ENCODE results near the gene SLC41A3.

SLC41A3 gene

DNA sequence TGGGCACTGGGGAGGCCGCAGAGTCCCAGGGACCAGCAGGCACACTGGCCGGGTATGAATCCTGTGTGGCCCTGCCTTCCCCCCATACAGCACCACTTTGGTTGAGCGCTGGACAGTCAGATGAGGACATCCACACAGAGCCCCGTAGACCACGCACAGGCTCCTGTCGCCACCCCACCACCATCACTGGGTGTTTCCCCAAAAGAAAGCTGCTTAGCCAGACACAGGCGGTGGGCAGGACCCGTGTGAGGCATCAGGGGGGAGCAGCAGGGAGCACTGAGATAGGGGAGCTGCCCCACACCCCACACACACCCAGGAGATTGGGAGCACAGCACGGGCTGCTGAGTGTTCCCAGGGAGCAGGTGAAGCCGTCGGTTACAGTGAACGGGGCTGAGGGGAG, 42.4 kb upstream of the SLC41A3 start:
- H3K4me1 Mint-ChIP-seq (ENCODE audit: low read depth in 2 of 2): no peaks in the 10 kb centered on the region
- H3K4me3 Mint-ChIP-seq: no peak overlapping the region
- ATAC-seq (replicated peaks): no peak
- H3K27me3 Mint-ChIP-seq: peaks cover 13 to 42% of the 10 kb centered on the region in 2 donors
- no peaks in the 10 kb centered on the region for H3K36me3 Mint-ChIP-seq (ENCODE audit: insufficient read depth)
- no peak overlapping the region for H3K27ac Mint-ChIP-seq
- no peaks in the 10 kb centered on the region for H3K9me3 Mint-ChIP-seq
- DNase-seq: no peak

DNA sequence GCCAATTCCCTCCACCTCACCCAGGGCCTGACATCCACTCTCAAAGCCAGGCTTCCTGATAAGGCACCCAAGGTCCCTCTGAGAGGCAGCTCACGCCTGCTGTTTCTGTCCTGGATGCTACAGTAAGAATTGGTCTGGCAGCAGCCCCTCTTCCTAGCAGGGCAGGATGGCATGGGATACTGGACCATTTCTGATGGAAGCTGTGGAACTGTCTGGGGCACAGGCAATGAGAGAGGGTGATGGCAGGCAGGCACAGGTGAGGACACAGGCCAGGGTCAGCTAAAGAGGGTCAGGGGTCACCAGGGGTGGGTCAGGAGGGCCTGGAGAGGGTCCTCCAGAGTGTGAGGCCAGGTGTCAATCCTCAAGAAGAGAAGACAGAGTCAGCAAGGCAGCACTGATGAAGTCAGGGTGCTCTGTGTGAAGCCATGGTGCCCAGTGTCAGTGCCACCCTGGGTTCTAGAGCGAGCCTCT, 41.9 kb upstream of the SLC41A3 start:
- Mint-ChIP-seq H3K4me1 (ENCODE audit: low read depth in 2 of 2) (no peaks in the 10 kb centered on the region), H3K9me3 (no peaks in the 10 kb centered on the region), H3K4me3 (no peak overlapping the region), H3K27ac (no peak overlapping the region), H3K27me3 (peaks cover 13 to 41% of the 10 kb centered on the region in 2 donors), H3K36me3 (ENCODE audit: insufficient read depth) (no peaks in the 10 kb centered on the region)
- no peak for DNase-seq
- ATAC-seq (replicated peaks): no peak

DNA sequence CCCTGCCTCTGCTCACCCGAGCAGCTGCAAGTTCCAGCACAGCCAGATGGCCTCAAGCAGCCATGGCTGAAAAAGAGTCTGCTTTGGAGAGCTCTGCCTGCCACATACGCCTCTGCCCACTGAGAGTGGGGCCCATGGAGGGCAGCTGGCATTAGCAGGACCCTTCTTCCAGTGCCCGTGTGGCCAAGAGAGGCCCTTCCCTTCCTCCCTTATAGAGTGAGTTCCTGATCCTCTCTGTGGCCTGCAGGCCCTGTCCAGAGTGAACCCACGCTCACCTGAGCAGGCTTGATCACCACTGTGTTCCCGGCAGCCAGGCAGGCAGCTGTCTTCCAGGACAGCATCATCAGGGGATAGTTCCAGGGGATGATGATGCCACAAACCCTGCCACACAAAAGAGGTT, 41.4 kb upstream of the SLC41A3 start:
- ATAC-seq (replicated peaks): no peak
- H3K27me3 Mint-ChIP-seq: peaks cover 15 to 42% of the 10 kb centered on the region in 2 donors
- H3K9me3 Mint-ChIP-seq: no peaks in the 10 kb centered on the region
- H3K4me1 Mint-ChIP-seq (ENCODE audit: low read depth in 2 of 2): no peaks in the 10 kb centered on the region
- no peak overlapping the region for H3K4me3 Mint-ChIP-seq
- no peak for DNase-seq
- no peak overlapping the region for H3K27ac Mint-ChIP-seq
- no peaks in the 10 kb centered on the region for H3K36me3 Mint-ChIP-seq (ENCODE audit: insufficient read depth)

DNA sequence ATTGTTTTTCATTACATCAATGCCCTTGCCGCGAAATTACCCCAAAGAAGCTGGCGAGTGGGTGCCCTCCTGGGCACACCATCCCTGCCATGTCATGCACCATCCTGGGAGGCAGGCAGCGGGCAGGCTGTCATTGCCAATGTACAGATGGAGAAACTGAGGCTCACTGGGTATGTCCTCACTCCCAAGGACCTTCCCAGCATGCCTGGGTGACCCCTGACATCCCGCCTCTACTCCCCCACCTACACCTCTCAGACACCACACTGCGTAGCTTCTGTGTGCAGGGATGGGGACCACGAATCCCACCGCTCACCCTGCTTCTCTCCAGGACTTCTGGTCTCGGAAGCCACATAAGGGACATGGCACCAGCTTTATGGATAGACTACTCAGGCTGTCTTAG, 41.0 kb upstream of the SLC41A3 start:
- Mint-ChIP-seq H3K27me3 (peaks cover 19 to 42% of the 10 kb centered on the region in 2 donors), H3K36me3 (ENCODE audit: insufficient read depth) (no peaks in the 10 kb centered on the region), H3K27ac (no peak overlapping the region), H3K9me3 (no peaks in the 10 kb centered on the region), H3K4me3 (no peak overlapping the region), H3K4me1 (ENCODE audit: low read depth in 2 of 2) (no peaks in the 10 kb centered on the region)
- DNase-seq (no peak), ATAC-seq (replicated peaks) (no peak)

DNA sequence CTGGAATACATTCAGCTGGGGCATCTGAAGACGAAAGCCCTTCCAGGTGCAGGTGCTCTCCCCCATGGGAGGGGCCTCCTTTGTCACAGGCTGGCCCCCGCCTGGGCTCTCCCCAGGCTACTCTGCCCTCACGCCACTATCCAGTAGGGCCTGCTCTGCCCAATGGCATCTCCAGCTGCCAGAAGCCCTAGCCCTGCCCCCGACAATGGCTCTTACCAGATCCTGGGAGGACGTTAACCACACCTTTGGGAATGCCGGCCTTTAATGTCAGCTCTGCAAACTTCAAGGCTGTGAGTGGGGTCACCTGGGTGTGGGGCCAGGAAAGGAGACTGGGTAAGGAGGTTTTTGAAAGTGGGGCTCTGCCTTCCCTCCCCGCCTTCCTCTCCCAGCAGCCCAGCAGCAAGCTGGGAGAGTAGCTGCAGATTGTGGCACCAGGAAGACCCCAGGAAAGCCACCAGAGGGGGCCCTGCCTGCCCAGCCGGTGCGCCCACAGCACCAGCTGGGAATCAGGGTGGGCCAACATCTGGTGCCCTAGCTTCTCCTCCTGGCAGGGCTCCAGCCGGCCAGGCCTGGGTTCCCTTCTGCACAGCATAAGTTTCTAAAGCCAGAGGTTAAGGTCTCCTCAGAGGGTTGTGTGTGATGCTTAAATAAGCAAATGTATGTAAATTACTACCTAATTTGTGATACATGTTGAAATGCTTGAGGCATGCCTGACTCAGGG, 40.4 kb upstream of the SLC41A3 start:
- ATAC-seq (replicated peaks) (no peak), DNase-seq (no peak)
- no peak overlapping the region for H3K27ac Mint-ChIP-seq
- H3K36me3 Mint-ChIP-seq (ENCODE audit: insufficient read depth): no peaks in the 10 kb centered on the region
- peaks cover 25 to 42% of the 10 kb centered on the region in 2 donors for H3K27me3 Mint-ChIP-seq
- H3K4me3 Mint-ChIP-seq: no peak overlapping the region
- no peaks in the 10 kb centered on the region for H3K4me1 Mint-ChIP-seq (ENCODE audit: low read depth in 2 of 2)
- no peaks in the 10 kb centered on the region for H3K9me3 Mint-ChIP-seq

DNA sequence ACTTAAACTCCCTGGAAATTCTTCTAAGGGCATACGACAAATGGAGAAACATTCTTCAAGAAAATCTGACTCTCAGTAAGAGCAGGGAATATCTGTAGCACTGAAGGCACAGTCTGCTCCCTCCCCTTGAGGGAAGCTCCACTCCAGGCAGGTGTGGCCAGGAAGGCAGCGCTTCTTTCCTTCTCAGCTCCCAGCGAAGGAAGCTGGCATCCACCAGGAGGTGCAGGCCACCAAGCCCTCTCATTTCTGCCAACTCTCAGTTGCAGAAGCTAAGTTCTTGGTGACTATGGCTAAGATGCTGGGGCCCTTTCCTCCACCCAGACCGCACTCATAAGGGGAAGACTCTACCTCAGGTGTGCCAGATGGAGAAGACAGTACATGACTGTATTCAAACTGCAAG, 37.7 kb upstream of the SLC41A3 start:
- Mint-ChIP-seq H3K27me3 (peaks cover 33 to 38% of the 10 kb centered on the region in 2 donors), H3K4me3 (no peak overlapping the region), H3K9me3 (no peaks in the 10 kb centered on the region), H3K4me1 (ENCODE audit: low read depth in 2 of 2) (no peaks in the 10 kb centered on the region), H3K27ac (no peak overlapping the region), H3K36me3 (ENCODE audit: insufficient read depth) (no peaks in the 10 kb centered on the region)
- ATAC-seq (replicated peaks) (no peak), DNase-seq (no peak)

DNA sequence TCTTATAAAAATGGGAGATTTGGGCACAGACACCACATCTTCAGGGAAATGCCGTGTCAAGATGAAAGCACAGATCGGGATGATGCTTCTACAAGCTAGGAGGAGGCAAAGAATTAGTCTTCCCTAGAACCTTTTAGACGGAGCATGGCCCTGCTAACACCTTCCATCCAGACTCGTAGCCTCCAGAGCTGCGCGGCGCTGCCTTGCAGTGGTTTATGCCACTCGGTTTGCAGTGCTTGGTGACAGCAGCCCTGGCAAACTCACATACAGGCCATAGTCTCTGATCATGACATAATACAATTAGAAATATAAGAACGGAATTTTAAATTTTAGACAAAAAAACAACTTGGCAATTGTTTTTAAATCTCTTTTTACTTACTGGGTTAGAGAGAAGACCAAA, 37.1 kb upstream of the SLC41A3 start:
- no peak for DNase-seq
- Mint-ChIP-seq H3K27me3 (peaks cover 27 to 32% of the 10 kb centered on the region in 2 donors), H3K9me3 (no peaks in the 10 kb centered on the region), H3K4me3 (no peak overlapping the region), H3K4me1 (ENCODE audit: low read depth in 2 of 2) (no peaks in the 10 kb centered on the region), H3K36me3 (ENCODE audit: insufficient read depth) (no peaks in the 10 kb centered on the region), H3K27ac (no peak overlapping the region)
- ATAC-seq (replicated peaks): no peak

DNA sequence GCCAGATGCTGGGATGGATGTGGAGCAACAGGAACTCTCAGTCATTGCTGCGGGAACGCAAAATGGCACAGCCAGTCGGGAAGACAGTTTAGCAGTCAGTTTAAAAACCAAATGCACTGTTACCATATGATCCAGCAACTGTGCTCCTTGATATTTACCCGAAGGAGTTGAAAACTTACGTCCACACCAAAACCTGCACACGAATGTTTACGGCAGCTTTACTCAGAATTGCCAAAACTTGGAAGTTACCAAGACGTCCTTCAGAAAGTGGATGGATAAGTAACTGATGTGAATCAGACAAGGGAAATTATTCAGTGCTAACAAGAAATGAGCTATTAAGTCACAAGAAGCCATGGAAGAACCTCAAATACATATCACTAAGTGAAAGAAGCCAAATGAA, 36.1 kb upstream of the SLC41A3 start:
- H3K36me3 Mint-ChIP-seq (ENCODE audit: insufficient read depth): peaks cover 2% of the 10 kb centered on the region
- DNase-seq (no peak), ATAC-seq (replicated peaks) (no peak)
- H3K27me3 Mint-ChIP-seq: peaks cover 20 to 23% of the 10 kb centered on the region in 2 donors
- H3K4me1 Mint-ChIP-seq (ENCODE audit: low read depth in 2 of 2): no peaks in the 10 kb centered on the region
- no peak overlapping the region for H3K4me3 Mint-ChIP-seq
- H3K9me3 Mint-ChIP-seq: no peaks in the 10 kb centered on the region
- H3K27ac Mint-ChIP-seq: no peak overlapping the region

DNA sequence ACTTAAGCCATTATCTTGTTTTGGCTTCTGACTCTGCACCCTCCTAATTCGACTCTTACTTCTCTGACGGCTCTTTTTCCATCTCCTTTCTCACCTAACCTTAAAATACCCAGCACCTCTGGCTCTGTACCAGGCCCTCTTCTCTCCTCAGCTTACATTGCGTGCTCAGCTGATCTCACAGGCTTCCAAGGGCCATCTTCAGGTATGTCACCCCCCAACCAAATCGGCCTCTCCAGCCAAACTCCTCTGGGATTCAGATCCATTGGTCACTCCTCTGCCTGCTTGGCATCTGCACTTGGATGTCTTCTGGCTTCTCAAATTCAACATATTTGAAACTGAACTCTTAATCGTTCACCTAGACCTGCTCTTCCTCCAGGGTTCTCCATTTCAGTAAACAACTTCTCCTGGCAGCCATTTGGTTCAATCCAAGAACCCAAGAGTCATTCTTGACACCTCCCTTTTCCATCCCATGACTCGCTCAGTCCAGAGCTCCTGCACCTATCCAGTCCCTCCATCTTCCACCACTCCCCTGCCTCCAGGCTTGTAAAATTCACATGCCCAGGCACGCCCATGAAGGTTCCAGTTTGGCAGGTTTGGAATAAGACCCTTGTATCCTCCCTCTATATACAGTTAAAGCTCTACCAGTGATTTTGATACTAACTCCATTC, 35.2 kb upstream of the SLC41A3 start:
- H3K9me3 Mint-ChIP-seq: no peaks in the 10 kb centered on the region

DNA sequence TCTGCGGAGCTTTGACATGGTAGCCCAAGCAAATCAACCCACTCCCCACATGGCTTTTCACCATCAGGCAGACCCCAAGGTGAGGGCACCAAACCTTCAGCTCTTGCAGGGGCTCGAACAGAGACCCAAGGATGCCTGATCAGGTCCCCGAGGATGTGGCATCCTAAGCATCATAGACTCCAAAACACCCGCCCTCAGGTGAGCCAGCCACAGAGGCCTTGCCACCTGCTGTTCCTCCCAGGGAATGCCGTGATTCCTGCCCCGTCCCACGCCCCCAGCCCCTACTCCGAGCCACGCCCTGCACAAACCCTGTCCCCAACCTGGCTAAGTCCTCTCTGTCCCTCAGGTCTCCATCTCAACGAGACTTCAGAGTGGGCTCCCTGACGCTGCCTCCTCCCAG, 34.7 kb upstream of the SLC41A3 start:
- Mint-ChIP-seq H3K27me3 (peaks cover 20 to 23% of the 10 kb centered on the region in 2 donors), H3K4me1 (ENCODE audit: low read depth in 2 of 2) (no peaks in the 10 kb centered on the region), H3K36me3 (ENCODE audit: insufficient read depth) (peaks cover 2% of the 10 kb centered on the region), H3K9me3 (no peaks in the 10 kb centered on the region), H3K4me3 (no peak overlapping the region), H3K27ac (no peak overlapping the region)
- DNase-seq (no peak), ATAC-seq (replicated peaks) (no peak)

More for the DNA sequence above, 35.2 kb upstream of the SLC41A3 start:
- H3K4me3 Mint-ChIP-seq: no peak overlapping the region
- DNase-seq: no peak
- no peak overlapping the region for H3K27ac Mint-ChIP-seq
- H3K36me3 Mint-ChIP-seq (ENCODE audit: insufficient read depth): peaks cover 2% of the 10 kb centered on the region
- H3K27me3 Mint-ChIP-seq: peaks cover 20 to 23% of the 10 kb centered on the region in 2 donors
- ATAC-seq (replicated peaks): no peak
- no peaks in the 10 kb centered on the region for H3K4me1 Mint-ChIP-seq (ENCODE audit: low read depth in 2 of 2)

DNA sequence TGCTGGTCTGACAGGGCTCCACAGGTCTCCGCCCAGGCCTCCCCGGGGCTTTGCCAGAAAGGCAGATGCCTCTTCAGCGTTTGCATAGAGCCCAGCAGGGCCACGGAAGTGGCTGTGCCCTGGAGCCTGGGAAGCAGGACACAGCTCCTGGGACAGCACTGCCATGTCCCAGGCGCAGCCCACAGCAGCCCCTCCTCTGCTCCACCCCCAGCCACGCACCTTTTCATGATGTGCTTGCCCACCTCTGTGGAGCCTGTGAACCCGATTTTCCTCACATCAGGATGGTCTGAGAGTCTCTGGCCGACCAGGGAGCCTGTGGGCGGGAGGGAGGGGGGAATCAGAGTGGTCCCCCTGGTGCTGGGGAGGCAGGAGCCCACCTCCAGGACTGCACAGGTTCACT, 33.9 kb upstream of the SLC41A3 start:
- Mint-ChIP-seq H3K27me3 (peaks cover 20 to 23% of the 10 kb centered on the region in 2 donors), H3K4me1 (ENCODE audit: low read depth in 2 of 2) (no peaks in the 10 kb centered on the region), H3K36me3 (ENCODE audit: insufficient read depth) (peaks cover 2% of the 10 kb centered on the region), H3K9me3 (no peaks in the 10 kb centered on the region), H3K4me3 (no peak overlapping the region), H3K27ac (no peak overlapping the region)
- ATAC-seq (replicated peaks) (no peak), DNase-seq (no peak)

DNA sequence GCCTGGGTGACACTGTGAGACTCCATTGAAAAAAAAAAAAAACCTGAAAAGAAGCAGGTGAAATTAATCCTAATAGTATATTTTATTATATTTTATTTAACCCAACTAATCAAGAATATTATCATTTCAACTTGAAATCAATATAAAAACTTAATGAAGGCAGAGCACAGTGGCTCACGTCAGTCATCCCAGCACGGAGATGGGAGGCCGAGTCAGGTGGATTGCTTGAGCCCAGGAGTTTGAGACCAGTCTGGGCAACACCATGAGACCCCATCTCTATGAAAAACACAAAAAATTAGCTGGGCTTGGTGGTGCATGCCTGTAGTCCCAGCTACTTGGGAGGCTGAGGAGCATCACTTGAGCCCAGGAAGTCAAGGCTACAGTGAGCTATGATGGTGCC, 33.3 kb upstream of the SLC41A3 start:
- Mint-ChIP-seq H3K27ac (no peak overlapping the region), H3K4me1 (ENCODE audit: low read depth in 2 of 2) (no peaks in the 10 kb centered on the region), H3K9me3 (no peaks in the 10 kb centered on the region), H3K4me3 (no peak overlapping the region), H3K36me3 (ENCODE audit: insufficient read depth) (peaks cover 2% of the 10 kb centered on the region), H3K27me3 (peaks cover 20 to 23% of the 10 kb centered on the region in 2 donors)
- DNase-seq (no peak), ATAC-seq (replicated peaks) (no peak)

DNA sequence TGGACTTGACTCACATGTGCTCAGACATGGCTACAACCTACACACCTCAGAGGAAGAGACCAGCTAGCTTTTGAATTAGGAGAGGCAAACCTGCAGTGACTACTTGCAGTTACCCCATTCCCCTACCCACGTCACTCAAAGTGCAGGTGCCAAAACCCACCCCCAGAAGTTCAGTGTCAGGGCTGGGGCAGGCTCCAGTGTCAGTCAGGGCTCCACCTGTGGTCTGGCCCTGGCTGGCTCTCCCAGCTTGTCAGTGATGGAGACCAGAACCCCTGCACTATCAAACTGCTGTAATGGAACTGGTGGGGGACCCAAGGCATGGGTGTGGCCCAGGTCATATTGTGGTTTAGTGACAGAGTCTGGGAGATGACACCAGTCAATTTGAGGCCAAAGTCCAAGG, 32.6 kb upstream of the SLC41A3 start:
- DNase-seq (no peak), ATAC-seq (replicated peaks) (no peak)
- peaks cover 2% of the 10 kb centered on the region for H3K36me3 Mint-ChIP-seq (ENCODE audit: insufficient read depth)
- H3K4me1 Mint-ChIP-seq (ENCODE audit: low read depth in 2 of 2): no peaks in the 10 kb centered on the region
- H3K27me3 Mint-ChIP-seq: peaks cover 20 to 23% of the 10 kb centered on the region in 2 donors
- H3K27ac Mint-ChIP-seq: no peak overlapping the region
- H3K9me3 Mint-ChIP-seq: no peaks in the 10 kb centered on the region
- H3K4me3 Mint-ChIP-seq: no peak overlapping the region
